ENCODE data around the gene LRP1. TPM values are rescaled to one million over a fixed set of nuclear protein-coding genes. Genes with fewer than 3 reads are reported as not detected.

Gene LRP1
- total RNA-seq, 1 donor from 2014 or later = 369 TPM

- Histone ChIP-seq H3K36me3 (ENCODE audit: insufficient read depth, low read length) (peaks cover 34% of the 10 kb centered on the region), H3K4me3 (ENCODE audit: insufficient read depth, low read depth, low read length) (no peak overlapping the region), H4K20me1 (ENCODE audit: insufficient read depth, low read length) (peaks cover 62% of the 10 kb centered on the region), H3K27me3 (ENCODE audit: insufficient read depth, low read length) (no peaks in the 10 kb centered on the region), H3K79me2 (ENCODE audit: insufficient read depth, low read length) (no peaks in the 10 kb centered on the region), H2AFZ (ENCODE audit: low read depth, low read length) (no peak overlapping the region), H3K27ac (ENCODE audit: low read depth, low read length) (no peak overlapping the region), H3K4me2 (ENCODE audit: low read length) (no peak overlapping the region), H3K9ac (ENCODE audit: low read length) (no peak overlapping the region), H3K9me3 (ENCODE audit: insufficient read depth, low read depth, low read length) (no peaks in the 10 kb centered on the region), H3K4me1 (ENCODE audit: insufficient read depth, low read length) (no peaks in the 10 kb centered on the region)
- DNase-seq (ENCODE audit: low read depth) = no peak
- Mint-ChIP-seq H3K27ac (ENCODE audit: unreplicated experiment) (no peak overlapping the region), H3K4me3 (ENCODE audit: unreplicated experiment) (no peak overlapping the region), H3K36me3 (ENCODE audit: low read depth, unreplicated experiment) (peaks cover 29% of the 10 kb centered on the region), H3K9me3 (ENCODE audit: unreplicated experiment) (no peaks in the 10 kb centered on the region), H3K27me3 (ENCODE audit: low read depth, unreplicated experiment) (no peaks in the 10 kb centered on the region), H3K4me1 (ENCODE audit: low read depth, unreplicated experiment) (no peaks in the 10 kb centered on the region)
- FAIRE-seq = no peak
- TF ChIP-seq CTCF (IDR thresholded peaks at IDR 0.05; ENCODE audit: insufficient read depth, low read depth, low read length) (no peak), EZH2 (IDR thresholded peaks at IDR 0.05; ENCODE audit: insufficient read depth, low read length) (no peak)
Observed at GRCh38 chr12:57193706-57194245, 65.5 kb downstream of the LRP1 start.

- no peak overlapping the region for H3K4me2 ChIP-seq (ENCODE audit: low read length)
- H3K27ac Mint-ChIP-seq (ENCODE audit: unreplicated experiment) = no peak overlapping the region
- no peaks in the 10 kb centered on the region for H3K9me3 ChIP-seq (ENCODE audit: insufficient read depth, low read depth, low read length)
- H2AFZ ChIP-seq (ENCODE audit: low read depth, low read length) = no peak overlapping the region
- no peaks in the 10 kb centered on the region for H3K4me1 Mint-ChIP-seq (ENCODE audit: low read depth, unreplicated experiment)
- H4K20me1 ChIP-seq (ENCODE audit: insufficient read depth, low read length) = peaks cover 66% of the 10 kb centered on the region
- no peaks in the 10 kb centered on the region for H3K9me3 Mint-ChIP-seq (ENCODE audit: unreplicated experiment)
- peaks cover 34% of the 10 kb centered on the region for H3K36me3 ChIP-seq (ENCODE audit: insufficient read depth, low read length)
- H3K27ac ChIP-seq (ENCODE audit: low read depth, low read length) = no peak overlapping the region
- peaks cover 28% of the 10 kb centered on the region for H3K36me3 Mint-ChIP-seq (ENCODE audit: low read depth, unreplicated experiment)
- FAIRE-seq = no peak
- TF ChIP-seq CTCF (IDR thresholded peaks at IDR 0.05; ENCODE audit: insufficient read depth, low read depth, low read length) = no peak
- TF ChIP-seq EZH2 (IDR thresholded peaks at IDR 0.05; ENCODE audit: insufficient read depth, low read length) = no peak
- no peak for DNase-seq (ENCODE audit: low read depth)
- H3K27me3 Mint-ChIP-seq (ENCODE audit: low read depth, unreplicated experiment) = no peaks in the 10 kb centered on the region
- no peak overlapping the region for H3K4me3 ChIP-seq (ENCODE audit: insufficient read depth, low read depth, low read length)
- H3K79me2 ChIP-seq (ENCODE audit: insufficient read depth, low read length) = no peaks in the 10 kb centered on the region
- no peaks in the 10 kb centered on the region for H3K27me3 ChIP-seq (ENCODE audit: insufficient read depth, low read length)
- no peaks in the 10 kb centered on the region for H3K4me1 ChIP-seq (ENCODE audit: insufficient read depth, low read length)
- no peak overlapping the region for H3K4me3 Mint-ChIP-seq (ENCODE audit: unreplicated experiment)
- H3K9ac ChIP-seq (ENCODE audit: low read length) = no peak overlapping the region
Observed at GRCh38 chr12:57194253-57194652, 66.0 kb downstream of the LRP1 start.

GRCh38 chr12:57195186-57195585, 66.9 kb downstream of the LRP1 start:
- FAIRE-seq (no peak), DNase-seq (ENCODE audit: low read depth) (no peak)
- H3K79me2 ChIP-seq (ENCODE audit: insufficient read depth, low read length) = no peaks in the 10 kb centered on the region
- Mint-ChIP-seq H3K36me3 (ENCODE audit: low read depth, unreplicated experiment) (peaks cover 24% of the 10 kb centered on the region), H3K4me1 (ENCODE audit: low read depth, unreplicated experiment) (no peaks in the 10 kb centered on the region), H3K4me3 (ENCODE audit: unreplicated experiment) (no peak overlapping the region), H3K9me3 (ENCODE audit: unreplicated experiment) (no peaks in the 10 kb centered on the region), H3K27ac (ENCODE audit: unreplicated experiment) (no peak overlapping the region), H3K27me3 (ENCODE audit: low read depth, unreplicated experiment) (no peaks in the 10 kb centered on the region)
- no peak overlapping the region for H3K27ac ChIP-seq (ENCODE audit: low read depth, low read length)
- peaks cover 68% of the 10 kb centered on the region for H4K20me1 ChIP-seq (ENCODE audit: insufficient read depth, low read length)
- peaks cover 30% of the 10 kb centered on the region for H3K36me3 ChIP-seq (ENCODE audit: insufficient read depth, low read length)
- H3K9me3 ChIP-seq (ENCODE audit: insufficient read depth, low read depth, low read length) = no peaks in the 10 kb centered on the region
- H2AFZ ChIP-seq (ENCODE audit: low read depth, low read length) = no peak overlapping the region
- TF ChIP-seq CTCF (IDR thresholded peaks at IDR 0.05; ENCODE audit: insufficient read depth, low read depth, low read length) (no peak), EZH2 (IDR thresholded peaks at IDR 0.05; ENCODE audit: insufficient read depth, low read length) (no peak)
- no peaks in the 10 kb centered on the region for H3K27me3 ChIP-seq (ENCODE audit: insufficient read depth, low read length)
- H3K9ac ChIP-seq (ENCODE audit: low read length) = no peak overlapping the region
- no peaks in the 10 kb centered on the region for H3K4me1 ChIP-seq (ENCODE audit: insufficient read depth, low read length)
- H3K4me2 ChIP-seq (ENCODE audit: low read length) = no peak overlapping the region
- H3K4me3 ChIP-seq (ENCODE audit: insufficient read depth, low read depth, low read length) = no peak overlapping the region

All from astrocyte (in vitro differentiated cells and primary cell).